Spleen (tissue), 7 donors: ENCODE measurements around the gene ZNF584.

Experiments
- POLR2A ChIP-seq, 3 donors: fragments of 450-650 bp; IDR thresholded peaks; one replicate each; pipeline ENCODE4 v1.5.1; 2017; ENCODE audit warnings: antibody characterized with exemption in 3 of 3, mild to moderate bottlenecking in 1 of 3
- POLR2AphosphoS5 ChIP-seq, 3 donors: sonication (generic); formaldehyde crosslinking; IDR thresholded peaks; one replicate each; pipeline ENCODE4 v1.5.1; 2017; ENCODE audit warnings: antibody characterized with exemption in 3 of 3
- TF ChIP-seq, protein P1 (sequence below), 11 experiments: fragments of 200-600 bp in 7 of 11; fragments of 450-650 bp in 4 of 11; sonication (generic) in 4 of 11; IDR thresholded peaks in 8 of 11; conservative IDR thresholded peaks in 3 of 11; 1 replicate in 7 of 11; 2 replicates in 4 of 11; pipeline versions ENCODE4 v1.4.0 to v1.8.0; 2016 to 2021; ENCODE audit warnings: antibody characterized with exemption in 11 of 11, inconsistent platforms in 4 of 11, mild to moderate bottlenecking in 1 of 11
- donor health status: DM: no; HTN: no; CAD: no; lungs with moderate emphysema.
- donor health status: DM: no; HTN: no; CAD: no.
- donor health status: DM: no; HTN: no; CAD: no.

DNA sequence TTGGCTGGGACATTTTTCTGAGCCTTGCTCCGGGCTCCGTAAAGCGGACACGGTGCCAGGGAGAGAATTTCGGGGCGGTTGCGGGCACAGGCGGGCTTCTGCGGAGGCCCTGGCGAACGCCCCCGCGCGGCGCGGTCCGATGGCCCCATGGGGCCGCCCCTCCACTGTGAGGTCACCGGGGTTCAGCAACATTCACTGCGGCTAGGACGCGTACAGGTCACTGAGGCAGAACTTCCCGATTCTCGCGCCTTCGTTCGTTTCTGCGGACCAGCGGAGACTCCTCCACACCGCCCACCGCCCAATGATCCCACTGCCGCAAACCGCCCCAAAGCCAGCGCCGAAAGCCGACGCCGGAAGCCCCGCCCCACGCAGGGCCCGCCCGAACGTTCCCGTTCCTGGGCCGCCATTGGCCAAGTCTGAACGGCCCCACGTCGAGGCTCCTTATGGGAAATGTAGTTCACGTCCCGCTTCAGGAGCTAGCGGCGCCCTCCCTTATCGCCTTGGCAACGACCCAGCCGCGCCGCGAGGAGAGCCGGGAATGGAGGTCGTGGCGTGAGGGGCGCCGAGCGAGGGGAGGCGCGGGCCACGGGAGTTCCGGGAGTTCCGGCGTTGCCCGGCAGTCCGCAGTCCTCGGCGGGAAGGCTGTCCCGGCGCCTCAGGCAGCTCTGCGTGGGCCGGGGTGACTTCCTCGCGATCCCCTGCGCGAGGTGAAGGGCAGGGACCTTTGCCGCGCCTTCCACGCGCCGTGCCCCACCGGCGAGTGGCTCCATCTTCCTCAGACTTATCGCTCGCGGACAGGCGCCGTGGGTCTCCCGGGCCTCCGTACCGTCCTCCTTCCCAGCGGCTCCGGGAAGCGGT is at the start of gene ZNF584:
- TF ChIP-seq, protein P1, sequence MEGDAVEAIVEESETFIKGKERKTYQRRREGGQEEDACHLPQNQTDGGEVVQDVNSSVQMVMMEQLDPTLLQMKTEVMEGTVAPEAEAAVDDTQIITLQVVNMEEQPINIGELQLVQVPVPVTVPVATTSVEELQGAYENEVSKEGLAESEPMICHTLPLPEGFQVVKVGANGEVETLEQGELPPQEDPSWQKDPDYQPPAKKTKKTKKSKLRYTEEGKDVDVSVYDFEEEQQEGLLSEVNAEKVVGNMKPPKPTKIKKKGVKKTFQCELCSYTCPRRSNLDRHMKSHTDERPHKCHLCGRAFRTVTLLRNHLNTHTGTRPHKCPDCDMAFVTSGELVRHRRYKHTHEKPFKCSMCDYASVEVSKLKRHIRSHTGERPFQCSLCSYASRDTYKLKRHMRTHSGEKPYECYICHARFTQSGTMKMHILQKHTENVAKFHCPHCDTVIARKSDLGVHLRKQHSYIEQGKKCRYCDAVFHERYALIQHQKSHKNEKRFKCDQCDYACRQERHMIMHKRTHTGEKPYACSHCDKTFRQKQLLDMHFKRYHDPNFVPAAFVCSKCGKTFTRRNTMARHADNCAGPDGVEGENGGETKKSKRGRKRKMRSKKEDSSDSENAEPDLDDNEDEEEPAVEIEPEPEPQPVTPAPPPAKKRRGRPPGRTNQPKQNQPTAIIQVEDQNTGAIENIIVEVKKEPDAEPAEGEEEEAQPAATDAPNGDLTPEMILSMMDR (IDR thresholded peaks at IDR 0.05 in 8 of 11, conservative IDR thresholded peaks at IDR 0.05 in 3 of 11), result peak in 3 of 11 experiments; percentile 9 to 27 (median 19)
- TF ChIP-seq POLR2A (IDR thresholded peaks at IDR 0.05) (peak in 1 of 3 donors; percentile 68), POLR2AphosphoS5 (IDR thresholded peaks at IDR 0.05) (peak; percentile 91 to 94 (median 93))
